ENCODE results near the gene MAPK10. TPM values are rescaled to one million over a fixed set of nuclear protein-coding genes. Genes with fewer than 3 reads are reported as not detected.

Gene MAPK10
- total RNA-seq, 1 experiment from 2014 or later = 0.03 TPM

Other genes with a start within 250 kb of the MAPK10 start
- 5.5 and 5.6 TPM in 2 replicates for gene PTPN13, start 234.3 kb upstream of the MAPK10 start, total RNA-seq (2014; rRNA removed; shearing (Covaris generic); ENCODE audit: low replicate concordance)

Data from MG63 (cell line).